Activated T-helper 9 cell treated with anti-CD3 and anti-CD28 coated beads, Interleukin-2, amount 50 U/mL, for 16 hours (primary cell): ENCODE results near the gene GON7.
A peak's percentile ranks its signal among the peaks of the same experiment; 100 is the strongest.
"Not testable (repeated sequence)": the region's sequence is repeated elsewhere in the genome, so short reads cannot be mapped to it uniquely, and the experiment has no call there.

Experiments used
- DNase-seq: peaks from one replicate; pipeline ENCODE4 v3.0.0-alpha.2; 2020; ENCODE audit warnings: low read depth

Gene GON7

GRCh38 chr14:93199031-93199430 is 7.8 kb downstream of the GON7 start:
- no peak for DNase-seq

DNA sequence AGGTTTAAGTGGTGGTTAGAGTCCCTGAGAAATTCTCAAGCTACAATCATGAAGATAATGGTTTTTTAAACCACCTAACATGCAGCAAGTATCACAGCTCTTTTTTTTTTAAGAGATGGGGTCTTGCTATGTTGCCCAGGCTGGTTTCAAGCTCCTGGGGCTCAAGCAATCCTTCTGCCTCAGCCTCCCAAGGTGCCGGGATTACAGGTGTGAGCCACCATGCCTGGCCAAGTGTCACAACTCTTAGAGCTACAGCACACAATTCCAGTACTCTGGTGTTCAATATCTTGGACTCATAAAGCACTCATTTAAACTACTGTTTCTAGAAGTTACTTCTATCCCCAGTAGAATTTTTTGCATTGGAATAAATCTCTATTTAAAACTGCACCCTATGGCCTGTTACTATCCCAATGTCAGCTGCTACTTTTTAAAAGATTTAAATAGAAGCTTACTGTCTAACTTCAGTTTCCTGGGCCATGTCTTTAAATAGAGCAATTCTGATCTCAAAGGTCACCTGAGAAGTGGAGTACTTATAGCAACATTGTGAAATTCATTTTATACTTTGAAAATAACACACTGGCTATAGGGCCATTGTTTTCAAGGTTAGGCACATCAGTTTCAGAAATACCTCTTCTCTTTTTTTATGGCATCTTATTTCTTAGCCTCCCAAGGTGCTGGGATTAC is 11.4 kb downstream of the GON7 start:
- no peak for DNase-seq

GRCh38 chr14:93186956-93187355 is 19.9 kb downstream of the GON7 start:
- DNase-seq: no peak

DNA sequence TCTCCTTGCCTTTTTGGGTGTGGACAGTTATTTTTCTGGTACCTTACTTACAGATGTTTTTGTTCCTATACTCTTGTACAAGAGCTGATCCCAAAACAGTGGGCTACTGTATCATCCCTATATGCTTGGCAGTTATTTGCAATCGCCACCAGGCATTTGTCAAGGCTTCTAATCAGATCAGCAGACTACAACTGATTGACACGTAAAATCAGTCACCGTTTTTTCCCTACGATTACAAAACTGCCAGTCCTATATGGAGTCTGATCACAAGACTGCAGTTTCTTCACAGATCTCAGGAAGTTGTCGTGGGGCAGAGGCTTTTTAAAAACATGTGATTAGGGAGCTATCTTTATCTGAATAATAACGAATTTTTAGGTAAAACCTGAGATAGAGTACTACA is 20.4 kb downstream of the GON7 start:
- no peak for DNase-seq

- no peak for DNase-seq
Observed at GRCh38 chr14:93185349-93185720, 21.5 kb downstream of the GON7 start.

DNA sequence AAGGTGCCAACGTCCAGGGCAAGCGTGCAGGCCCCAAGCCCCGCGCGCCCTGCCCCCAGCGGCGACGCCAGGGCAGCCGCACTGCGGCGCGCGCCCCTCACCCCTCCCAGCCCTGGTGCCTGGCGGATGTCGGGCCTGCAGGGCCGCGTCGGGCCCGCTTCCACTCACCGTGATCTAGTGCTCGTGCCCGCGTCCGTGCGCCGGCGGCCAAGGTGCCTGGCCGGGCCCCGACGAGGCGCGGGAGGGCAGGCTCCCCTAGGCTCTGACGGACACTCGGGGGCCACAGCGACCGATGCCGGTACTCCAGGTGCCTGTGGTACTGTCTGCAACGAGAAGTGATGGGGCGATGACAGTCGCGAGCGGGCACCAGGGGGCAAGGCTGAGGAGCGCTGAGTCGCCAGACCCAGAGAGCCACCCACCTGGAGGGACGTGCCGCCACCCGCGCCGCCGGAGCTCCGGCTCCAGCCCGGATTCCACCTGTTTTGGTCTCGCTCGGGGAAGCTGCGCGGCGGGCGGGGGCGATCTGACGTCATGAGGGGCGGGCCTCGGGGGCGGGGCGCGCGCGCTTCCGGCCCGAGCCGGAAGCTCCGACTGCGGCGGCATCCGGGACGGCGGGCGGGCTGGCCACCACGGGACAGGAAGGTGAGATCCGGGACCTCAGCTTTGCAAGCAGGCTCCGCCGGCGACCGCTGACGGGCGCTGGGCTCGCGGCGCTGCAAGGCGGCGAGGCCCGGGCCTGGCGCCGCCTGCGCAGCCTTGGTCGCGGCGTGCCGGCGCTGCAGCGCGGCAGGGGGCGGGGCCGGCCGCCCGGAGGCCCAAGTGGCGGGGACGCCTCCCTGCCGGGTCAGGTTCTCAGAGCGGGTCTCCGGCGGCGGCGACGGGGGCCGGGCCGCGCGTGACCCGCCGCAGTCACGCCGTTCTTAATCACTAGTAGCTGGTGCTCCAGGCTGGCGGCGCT is 22.2 kb downstream of the GON7 start, which contains the start of the genes LYSET and MOAP1:
Gene LYSET (plus strand): TSS at position 927 of the 958 bp plus-strand sequence. CDS start 89 bp downstream, outside the sequence.
Gene MOAP1 (minus strand): TSS at position 507 of the 958 bp plus-strand sequence. CDS start 655 bp downstream, outside the sequence.
- peak; percentile 85 for DNase-seq

- no peak for DNase-seq
Observed at GRCh38 chr14:93183596-93184317, 23.1 kb downstream of the GON7 start.

DNA sequence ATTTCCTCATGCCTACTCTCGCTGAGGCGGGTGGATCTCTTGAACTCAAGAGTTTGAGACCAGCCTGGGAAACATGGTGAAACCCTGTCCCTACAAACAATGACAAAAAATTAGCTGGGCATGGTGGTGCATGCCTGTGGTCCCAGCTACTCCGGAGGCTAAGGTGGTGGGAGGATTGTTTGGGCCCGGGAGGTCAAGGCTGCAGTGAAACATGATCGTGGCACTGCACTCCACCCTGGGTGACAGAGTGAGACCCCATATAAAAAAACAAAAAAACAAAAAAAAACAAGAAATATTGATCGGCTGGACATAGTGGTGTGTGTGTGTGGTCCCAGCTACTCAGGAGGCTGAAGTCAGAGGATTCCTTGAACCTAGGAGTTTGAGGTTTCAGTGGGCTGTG is 31.4 kb downstream of the GON7 start:
- DNase-seq: no peak

GRCh38 chr14:93174731-93175130 is 32.1 kb downstream of the GON7 start:
- DNase-seq: not testable (repeated sequence)

DNA sequence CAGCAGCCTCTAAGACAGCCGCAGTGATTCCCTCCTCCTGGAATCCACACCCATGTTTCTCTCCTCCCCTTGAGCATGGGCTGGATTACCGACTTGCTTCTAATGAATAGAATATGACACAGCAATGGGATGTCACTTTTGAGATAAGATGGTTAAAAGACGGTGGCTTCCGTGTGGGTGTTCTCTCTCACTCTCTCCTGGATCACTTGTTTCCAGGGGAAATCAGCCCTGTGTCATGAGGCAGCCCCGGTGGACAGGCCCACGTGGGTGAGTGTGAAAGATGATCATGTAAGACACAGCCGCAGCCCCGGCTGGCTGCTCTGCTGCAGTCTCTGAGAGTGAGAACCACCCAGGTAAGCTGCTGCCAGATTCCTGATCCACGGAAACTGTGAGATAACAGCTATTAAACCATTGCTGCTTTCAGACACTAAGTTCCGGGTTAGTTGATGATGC is 32.9 kb downstream of the GON7 start:
- no peak for DNase-seq

GRCh38 chr14:93171376-93171775 is 35.5 kb downstream of the GON7 start:
- no peak for DNase-seq

GRCh38 chr14:93170141-93170540 is 36.7 kb downstream of the GON7 start:
- not testable (repeated sequence) for DNase-seq

DNA sequence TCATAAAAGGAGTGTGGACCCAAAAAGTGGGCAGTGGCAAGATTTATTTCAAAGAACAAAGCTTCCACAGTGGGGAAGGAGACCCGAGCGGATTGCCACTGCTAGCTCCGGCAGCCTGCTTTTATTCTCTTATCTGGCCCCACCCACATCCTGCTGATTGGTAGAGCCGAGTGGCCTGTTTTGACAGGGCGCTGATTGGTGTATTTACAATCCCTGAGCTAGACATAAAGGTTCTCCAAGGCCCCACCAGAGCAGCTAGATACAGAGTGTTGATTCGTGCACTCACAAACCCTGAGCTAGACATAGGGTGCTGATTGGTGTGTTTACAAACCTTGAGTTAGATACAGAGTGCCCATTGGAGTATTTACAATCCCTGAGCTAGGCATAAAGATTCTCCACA is 37.2 kb downstream of the GON7 start:
- DNase-seq: not testable (repeated sequence)

DNA sequence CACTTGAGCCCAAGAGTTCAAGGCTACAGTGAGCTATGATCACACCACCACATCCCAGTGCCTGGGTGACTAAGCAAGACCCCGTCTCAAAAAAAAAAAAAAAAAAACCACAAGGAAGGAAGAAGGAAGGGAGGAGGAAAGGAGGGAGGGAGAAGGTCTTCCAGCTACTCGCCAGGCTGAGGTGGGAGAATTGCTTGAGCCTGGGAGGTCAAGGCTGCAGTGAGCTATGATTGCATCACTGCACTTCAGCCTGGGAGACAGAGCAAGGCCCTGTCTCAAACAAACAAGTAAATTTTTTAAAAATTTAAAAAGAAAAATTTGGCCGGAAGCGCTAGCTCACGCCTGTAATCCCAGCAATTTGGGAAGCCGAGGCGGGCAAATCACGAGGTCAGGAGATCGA is 38.3 kb downstream of the GON7 start:
- not testable (repeated sequence) for DNase-seq

- not testable (repeated sequence) for DNase-seq
Observed at GRCh38 chr14:93165271-93166265, 41.3 kb downstream of the GON7 start.

DNA sequence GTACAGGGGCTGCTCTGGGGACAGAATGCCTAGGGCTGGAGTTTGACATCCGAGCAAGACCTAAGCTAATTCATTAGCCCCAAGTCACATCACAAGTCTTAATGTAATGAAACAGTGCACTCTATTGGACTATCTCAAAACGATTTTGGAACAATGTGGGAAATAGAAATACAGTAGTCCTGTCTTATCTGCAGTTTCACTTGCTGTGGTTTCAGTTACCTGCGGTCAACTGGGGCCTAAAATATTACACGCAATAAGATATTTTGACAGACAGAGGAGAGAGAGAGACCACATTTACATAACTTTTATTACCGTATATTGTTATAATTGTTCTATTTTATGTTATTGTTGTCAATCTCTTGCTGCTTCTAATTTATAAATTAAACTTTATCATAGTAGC is 43.3 kb downstream of the GON7 start:
- no peak for DNase-seq

- DNase-seq: no peak
Observed at GRCh38 chr14:93161411-93161940, 45.4 kb downstream of the GON7 start.

DNA sequence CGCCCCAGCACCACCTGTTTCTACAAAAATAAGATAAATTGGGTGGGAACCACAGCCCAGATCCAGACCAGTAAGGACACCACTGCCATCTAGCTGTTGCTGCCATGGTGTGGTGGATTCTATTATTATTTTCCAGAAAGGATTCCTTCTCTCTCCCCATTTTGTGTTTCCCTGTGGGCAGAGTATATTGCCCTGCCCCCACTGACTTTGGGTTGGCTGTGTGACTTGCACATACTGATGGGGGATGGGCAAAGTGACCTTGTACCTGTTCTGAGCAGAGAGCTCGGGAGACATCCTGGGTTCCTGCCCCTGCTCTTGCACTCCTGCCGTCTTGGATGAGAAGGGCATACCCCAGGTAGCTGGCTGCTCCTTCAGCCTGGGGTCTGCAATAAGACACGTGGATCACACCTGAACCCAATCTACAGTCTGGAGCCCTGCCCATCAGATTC is 46.5 kb downstream of the GON7 start:
- DNase-seq: no peak

- not testable (repeated sequence) for DNase-seq
Observed at GRCh38 chr14:93159625-93160352, 47.1 kb downstream of the GON7 start.

DNA sequence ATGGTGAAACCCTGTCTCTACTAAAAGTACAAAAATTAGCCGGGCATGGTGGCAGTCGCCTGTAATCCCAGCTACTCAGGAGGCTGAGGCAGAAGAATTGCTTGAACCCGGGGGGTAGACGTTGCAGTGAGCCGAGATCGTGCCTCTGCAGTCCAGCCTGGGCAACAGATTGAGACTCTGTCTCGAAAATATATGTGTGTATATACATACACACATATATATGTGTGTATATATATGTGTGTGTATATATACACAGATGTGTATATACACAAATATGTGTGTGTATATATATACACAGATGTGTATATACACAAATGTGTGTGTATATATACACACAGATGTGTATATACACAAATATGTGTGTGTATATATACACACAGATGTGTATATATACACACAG is 48.5 kb downstream of the GON7 start:
- DNase-seq: not testable (repeated sequence)
